ENCODE measurements around the gene HDAC4. TPM values are rescaled to one million over a fixed set of nuclear protein-coding genes. Genes with fewer than 3 reads are reported as not detected.

The HDAC4 gene
- total RNA-seq, 1 experiment from 2014 or later: 44.4 TPM

- H3K27me3 Mint-ChIP-seq (ENCODE audit: low read depth): no peaks in the 10 kb centered on the region
- ATAC-seq (no peak), DNase-seq (ENCODE audit: low spot score) (no peak)
- TF ChIP-seq FOXJ3 (CRISPR knock-in tag; IDR thresholded peaks at IDR 0.05; ENCODE audit: borderline replicate concordance): no peak
- no peak for TF ChIP-seq ARID4B (CRISPR knock-in tag; IDR thresholded peaks at IDR 0.05; ENCODE audit: borderline replicate concordance)
- TF ChIP-seq NR3C1 (CRISPR knock-in tag; conservative IDR thresholded peaks at IDR 0.05; ENCODE audit: low read depth): no peak
- TF ChIP-seq CDX4 (CRISPR knock-in tag; IDR thresholded peaks at IDR 0.05; ENCODE audit: borderline replicate concordance): no peak
- no peak for TF ChIP-seq NFATC4 (CRISPR knock-in tag; IDR thresholded peaks at IDR 0.05)
- no peak for TF ChIP-seq CTCF (IDR thresholded peaks at IDR 0.05)
- TF ChIP-seq ZBTB21 (CRISPR knock-in tag; IDR thresholded peaks at IDR 0.05; ENCODE audit: borderline replicate concordance): no peak
- TF ChIP-seq ETV6 (CRISPR knock-in tag; IDR thresholded peaks at IDR 0.05): no peak
- no peak for TF ChIP-seq ZNF121 (CRISPR knock-in tag; IDR thresholded peaks at IDR 0.05)
- TF ChIP-seq PRRX2 (CRISPR knock-in tag; IDR thresholded peaks at IDR 0.05): no peak
- no peak for TF ChIP-seq NR1H2 (CRISPR knock-in tag; IDR thresholded peaks at IDR 0.05)
- no peak for TF ChIP-seq KAT7 (CRISPR knock-in tag; IDR thresholded peaks at IDR 0.05; ENCODE audit: borderline replicate concordance)
- no peak for TF ChIP-seq AR (CRISPR knock-in tag; IDR thresholded peaks at IDR 0.05)
- no peak for TF ChIP-seq TCF7 (CRISPR knock-in tag; IDR thresholded peaks at IDR 0.05; ENCODE audit: low read depth)
- no peak for TF ChIP-seq NFYB (CRISPR knock-in tag; conservative IDR thresholded peaks at IDR 0.05; ENCODE audit: low read depth)
- no peak for TF ChIP-seq USF1 (CRISPR knock-in tag; IDR thresholded peaks at IDR 0.05)
- TF ChIP-seq IRF2 (CRISPR knock-in tag; IDR thresholded peaks at IDR 0.05; ENCODE audit: borderline replicate concordance, low read depth): no peak
- TF ChIP-seq RELA (CRISPR knock-in tag; IDR thresholded peaks at IDR 0.05; ENCODE audit: borderline replicate concordance): no peak
- TF ChIP-seq ZNF317 (CRISPR knock-in tag; IDR thresholded peaks at IDR 0.05; ENCODE audit: borderline replicate concordance, low read depth): no peak
- H3K4me1 Mint-ChIP-seq: 0 out of 2 replicates have a peak, but pooled peaks cover 2% of the 10 kb centered on the region
- H3K36me3 Mint-ChIP-seq: peaks cover 10% of the 10 kb centered on the region; the same call in 1 of the 2 replicates
- ChIA-PET POLR2A (no interaction called here), CTCF (no interaction called here)
- H3K9me3 Mint-ChIP-seq: no peaks in the 10 kb centered on the region
- H3K27ac Mint-ChIP-seq: no peak overlapping the region
- no peak overlapping the region for H3K4me3 Mint-ChIP-seq
Measured at GRCh38 chr2:239113615-239114014, 287.2 kb downstream of the HDAC4 start.

Data from WTC11 (cell line).